ENCODE results near the gene CHM.

CHM gene

GRCh38 chrX:85906399-85906798 lies 141.0 kb downstream of the CHM start:
- DNase-seq (ENCODE audit: low read depth in 2 of 2): no peak

- DNase-seq (ENCODE audit: low read depth in 2 of 2): no peak
Observed at GRCh38 chrX:85905851-85906250, 141.5 kb downstream of the CHM start.

GRCh38 chrX:85903692-85904471 lies 143.5 kb downstream of the CHM start:
- DNase-seq (ENCODE audit: low read depth in 2 of 2): no peak

GRCh38 chrX:85897362-85898126 lies 149.8 kb downstream of the CHM start:
- DNase-seq (ENCODE audit: low read depth in 2 of 2): no peak

- DNase-seq (ENCODE audit: low read depth in 2 of 2): no peak
Observed at GRCh38 chrX:85882601-85883000, 164.8 kb downstream of the CHM start.

- DNase-seq (ENCODE audit: low read depth in 2 of 2): no peak
Observed at GRCh38 chrX:85870585-85870984, 176.8 kb downstream of the CHM start.

- DNase-seq (ENCODE audit: low read depth in 2 of 2): no peak
Observed at GRCh38 chrX:85865324-85865723, 182.0 kb downstream of the CHM start.

GRCh38 chrX:85859426-85859825 lies 187.9 kb downstream of the CHM start:
- no peak for DNase-seq (ENCODE audit: low read depth in 2 of 2)

- DNase-seq (ENCODE audit: low read depth in 2 of 2): no peak
Observed at GRCh38 chrX:85851418-85851817, 195.9 kb downstream of the CHM start.

GRCh38 chrX:85836868-85837267 lies 210.5 kb downstream of the CHM start:
- DNase-seq (ENCODE audit: low read depth in 2 of 2): no peak

- no peak for DNase-seq (ENCODE audit: low read depth in 2 of 2)
Observed at GRCh38 chrX:85828771-85829170, 218.6 kb downstream of the CHM start.

GRCh38 chrX:85815203-85815751 lies 232.1 kb downstream of the CHM start:
- DNase-seq (ENCODE audit: low read depth in 2 of 2): no peak
